HL-60 (cell line): Measurements from ENCODE around the gene BMP2K.

ENCODE experiments used
- DNase-seq, 2 experiments: peaks; one replicate each; pipeline ENCODE4 v3.0.0-alpha.2; 2010 to 2020; ENCODE audit warnings: low read depth in 1 of 2, low spot score in 1 of 2
- H3K27ac ChIP-seq: fragments of 250-450 bp; sonication (Bioruptor Pico); replicated peaks from 2 replicates; pipeline ENCODE4 v1.5.1; 2020; ENCODE audit warnings: mild to moderate bottlenecking, moderate library complexity
- H3K27me3 ChIP-seq: fragments of 250-450 bp; sonication (Bioruptor Pico); 2 replicates; pipeline ENCODE4 v1.5.1; 2021; ENCODE audit warnings: mild to moderate bottlenecking, moderate library complexity; ENCODE audit not compliant: insufficient read depth, poor library complexity, severe bottlenecking
- H3K4me3 ChIP-seq: replicated peaks from 2 replicates; pipeline ENCODE4 v1.5.1; 2011; ENCODE audit warnings: mild to moderate bottlenecking, control low read depth, low read length; ENCODE audit not compliant: insufficient read depth
- GABPA ChIP-seq: IDR thresholded peaks from 2 replicates; pipeline ENCODE4 v1.6.1; 2012; ENCODE audit warnings: low read depth
- POLR2AphosphoS5 ChIP-seq: IDR thresholded peaks from 2 replicates; pipeline ENCODE4 v1.6.1; 2012; ENCODE audit warnings: low read depth
- SPI1 ChIP-seq: IDR thresholded peaks from 2 replicates; pipeline ENCODE4 v1.6.1; 2012; ENCODE audit warnings: low read depth, mild to moderate bottlenecking, borderline replicate concordance
- TF ChIP-seq, protein P1 (sequence below): IDR thresholded peaks from one replicate; pipeline ENCODE4 v1.5.1; 2011; ENCODE audit warnings: low read length, control low read depth, inconsistent platforms; ENCODE audit not compliant: insufficient read depth
- TF ChIP-seq, protein P2 (sequence below): IDR thresholded peaks from 2 replicates; pipeline ENCODE4 v1.6.1; 2012; ENCODE audit warnings: low read depth; ENCODE audit not compliant: insufficient replicate concordance

The BMP2K gene

DNA sequence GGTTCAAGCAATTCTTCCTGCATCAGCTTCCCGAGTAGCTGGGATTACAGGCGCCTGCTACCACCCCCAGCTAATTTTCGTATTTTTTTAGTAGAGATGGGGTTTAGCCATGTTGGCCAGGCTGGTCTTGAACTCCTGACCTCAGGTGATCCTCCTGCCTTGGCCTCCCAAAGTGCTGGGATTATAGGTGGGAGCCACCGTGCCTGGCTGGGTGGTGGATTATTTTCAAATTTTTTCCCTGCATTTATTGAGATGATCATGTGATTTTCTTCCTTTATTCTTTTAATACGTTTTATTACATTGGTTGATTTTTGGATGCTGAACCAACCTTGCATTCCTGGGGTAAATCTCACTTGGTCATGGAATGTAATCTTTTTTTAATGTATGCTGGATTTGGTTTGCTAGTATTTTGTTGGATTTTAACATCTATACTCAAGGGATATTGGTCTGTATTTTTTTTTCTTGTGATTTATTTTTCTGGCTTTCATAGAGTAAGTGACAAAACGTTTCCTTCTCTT is 30.9 kb downstream of the BMP2K start:
- TF ChIP-seq, protein P1, sequence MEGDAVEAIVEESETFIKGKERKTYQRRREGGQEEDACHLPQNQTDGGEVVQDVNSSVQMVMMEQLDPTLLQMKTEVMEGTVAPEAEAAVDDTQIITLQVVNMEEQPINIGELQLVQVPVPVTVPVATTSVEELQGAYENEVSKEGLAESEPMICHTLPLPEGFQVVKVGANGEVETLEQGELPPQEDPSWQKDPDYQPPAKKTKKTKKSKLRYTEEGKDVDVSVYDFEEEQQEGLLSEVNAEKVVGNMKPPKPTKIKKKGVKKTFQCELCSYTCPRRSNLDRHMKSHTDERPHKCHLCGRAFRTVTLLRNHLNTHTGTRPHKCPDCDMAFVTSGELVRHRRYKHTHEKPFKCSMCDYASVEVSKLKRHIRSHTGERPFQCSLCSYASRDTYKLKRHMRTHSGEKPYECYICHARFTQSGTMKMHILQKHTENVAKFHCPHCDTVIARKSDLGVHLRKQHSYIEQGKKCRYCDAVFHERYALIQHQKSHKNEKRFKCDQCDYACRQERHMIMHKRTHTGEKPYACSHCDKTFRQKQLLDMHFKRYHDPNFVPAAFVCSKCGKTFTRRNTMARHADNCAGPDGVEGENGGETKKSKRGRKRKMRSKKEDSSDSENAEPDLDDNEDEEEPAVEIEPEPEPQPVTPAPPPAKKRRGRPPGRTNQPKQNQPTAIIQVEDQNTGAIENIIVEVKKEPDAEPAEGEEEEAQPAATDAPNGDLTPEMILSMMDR, result no peak
- no peak for DNase-seq

DNA sequence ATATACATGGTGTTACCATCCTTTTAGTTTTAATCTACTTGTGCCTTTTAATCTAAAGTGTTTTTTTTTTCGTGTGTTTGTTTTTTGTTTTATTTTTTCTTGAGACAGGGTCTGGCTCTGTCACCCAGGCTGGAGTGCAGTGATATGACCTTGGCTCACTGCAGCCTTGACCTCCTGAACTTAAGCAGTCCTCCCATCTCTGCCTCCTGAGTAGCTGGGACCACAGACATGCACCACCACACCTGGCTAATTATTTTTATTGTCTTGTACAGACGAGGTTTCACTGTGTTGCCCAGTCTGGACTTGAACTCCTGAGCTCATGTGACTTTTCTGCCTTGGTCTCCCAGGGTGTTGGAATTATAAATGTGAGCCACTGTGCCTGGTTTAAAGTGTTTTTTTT is 33.1 kb downstream of the BMP2K start:
- no peak for DNase-seq
- no peak for TF ChIP-seq SPI1
- TF ChIP-seq GABPA, result no peak
- TF ChIP-seq, protein P2, sequence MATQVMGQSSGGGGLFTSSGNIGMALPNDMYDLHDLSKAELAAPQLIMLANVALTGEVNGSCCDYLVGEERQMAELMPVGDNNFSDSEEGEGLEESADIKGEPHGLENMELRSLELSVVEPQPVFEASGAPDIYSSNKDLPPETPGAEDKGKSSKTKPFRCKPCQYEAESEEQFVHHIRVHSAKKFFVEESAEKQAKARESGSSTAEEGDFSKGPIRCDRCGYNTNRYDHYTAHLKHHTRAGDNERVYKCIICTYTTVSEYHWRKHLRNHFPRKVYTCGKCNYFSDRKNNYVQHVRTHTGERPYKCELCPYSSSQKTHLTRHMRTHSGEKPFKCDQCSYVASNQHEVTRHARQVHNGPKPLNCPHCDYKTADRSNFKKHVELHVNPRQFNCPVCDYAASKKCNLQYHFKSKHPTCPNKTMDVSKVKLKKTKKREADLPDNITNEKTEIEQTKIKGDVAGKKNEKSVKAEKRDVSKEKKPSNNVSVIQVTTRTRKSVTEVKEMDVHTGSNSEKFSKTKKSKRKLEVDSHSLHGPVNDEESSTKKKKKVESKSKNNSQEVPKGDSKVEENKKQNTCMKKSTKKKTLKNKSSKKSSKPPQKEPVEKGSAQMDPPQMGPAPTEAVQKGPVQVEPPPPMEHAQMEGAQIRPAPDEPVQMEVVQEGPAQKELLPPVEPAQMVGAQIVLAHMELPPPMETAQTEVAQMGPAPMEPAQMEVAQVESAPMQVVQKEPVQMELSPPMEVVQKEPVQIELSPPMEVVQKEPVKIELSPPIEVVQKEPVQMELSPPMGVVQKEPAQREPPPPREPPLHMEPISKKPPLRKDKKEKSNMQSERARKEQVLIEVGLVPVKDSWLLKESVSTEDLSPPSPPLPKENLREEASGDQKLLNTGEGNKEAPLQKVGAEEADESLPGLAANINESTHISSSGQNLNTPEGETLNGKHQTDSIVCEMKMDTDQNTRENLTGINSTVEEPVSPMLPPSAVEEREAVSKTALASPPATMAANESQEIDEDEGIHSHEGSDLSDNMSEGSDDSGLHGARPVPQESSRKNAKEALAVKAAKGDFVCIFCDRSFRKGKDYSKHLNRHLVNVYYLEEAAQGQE, result no peak
- TF ChIP-seq, protein P1, result no peak
- TF ChIP-seq POLR2AphosphoS5, result no peak
- Histone ChIP-seq H3K27me3 (no peaks in the 10 kb centered on the region), H3K27ac (no peak overlapping the region), H3K4me3 (no peak overlapping the region)

More for the DNA sequence above, 30.9 kb downstream of the BMP2K start:
- Histone ChIP-seq H3K27ac (no peak overlapping the region), H3K27me3 (no peaks in the 10 kb centered on the region), H3K4me3 (no peak overlapping the region)

DNA sequence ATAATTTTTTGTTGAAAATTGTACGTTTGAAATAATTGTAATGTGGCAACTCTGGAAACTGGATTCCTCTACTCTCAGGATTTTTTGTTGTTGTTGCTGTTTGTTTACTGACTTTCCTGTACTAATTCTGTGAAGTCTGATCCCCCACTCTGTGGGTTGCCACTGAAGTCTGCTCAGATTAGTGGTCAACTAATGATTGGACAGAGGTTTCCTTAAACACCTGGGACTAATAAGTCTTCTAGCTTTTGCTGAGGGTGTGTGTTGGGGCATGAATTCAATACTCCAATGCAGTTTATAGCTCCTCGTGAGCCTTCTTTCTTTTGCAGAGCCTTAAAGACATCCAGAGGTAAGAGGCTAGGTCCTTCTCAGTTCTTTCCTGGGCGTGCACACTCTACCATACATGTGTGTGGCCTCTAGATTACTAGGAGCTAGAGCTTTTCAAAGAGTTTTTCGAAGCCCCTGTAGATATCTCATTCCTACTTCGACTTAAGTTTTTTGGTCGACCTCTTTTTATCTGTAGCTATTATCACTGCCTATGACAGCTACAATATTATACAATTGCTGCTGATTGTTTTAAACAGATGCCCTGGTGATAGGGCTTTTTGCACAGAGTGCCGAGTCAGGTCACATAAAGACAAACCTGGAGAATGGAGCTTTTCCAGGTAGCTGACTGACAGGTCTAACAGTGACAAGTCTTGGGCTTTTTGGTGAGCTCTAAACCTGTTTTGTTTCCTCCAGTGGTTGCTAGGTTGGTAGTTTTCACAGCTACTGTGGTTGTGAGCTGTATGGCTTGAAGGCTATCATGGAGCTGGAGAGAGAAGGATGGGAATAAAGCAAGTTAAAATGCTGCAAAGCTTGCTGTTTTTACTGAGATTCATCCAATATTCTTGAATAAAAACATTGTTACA is 34.0 kb downstream of the BMP2K start:
- no peak overlapping the region for H3K27ac ChIP-seq

More for the DNA sequence above, 34.0 kb downstream of the BMP2K start:
- no peak for DNase-seq
- Histone ChIP-seq H3K27me3 (no peaks in the 10 kb centered on the region), H3K4me3 (no peak overlapping the region)
- TF ChIP-seq GABPA, result no peak
- TF ChIP-seq POLR2AphosphoS5, result no peak
- TF ChIP-seq, protein P2, result no peak
- TF ChIP-seq, protein P1, result no peak
- no peak for TF ChIP-seq SPI1
